SIG-M5 (cell line): ENCODE measurements around the gene BMF.
"Not testable (repeated sequence)": the region's sequence is repeated elsewhere in the genome, so short reads cannot be mapped to it uniquely, and the experiment has no call there.

Source experiments
- DNase-seq: peaks from one replicate; lab custom pipeline; 2025; lab: John Stamatoyannopoulos, UW

Gene BMF, protein sequence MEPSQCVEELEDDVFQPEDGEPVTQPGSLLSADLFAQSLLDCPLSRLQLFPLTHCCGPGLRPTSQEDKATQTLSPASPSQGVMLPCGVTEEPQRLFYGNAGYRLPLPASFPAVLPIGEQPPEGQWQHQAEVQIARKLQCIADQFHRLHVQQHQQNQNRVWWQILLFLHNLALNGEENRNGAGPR

DNA sequence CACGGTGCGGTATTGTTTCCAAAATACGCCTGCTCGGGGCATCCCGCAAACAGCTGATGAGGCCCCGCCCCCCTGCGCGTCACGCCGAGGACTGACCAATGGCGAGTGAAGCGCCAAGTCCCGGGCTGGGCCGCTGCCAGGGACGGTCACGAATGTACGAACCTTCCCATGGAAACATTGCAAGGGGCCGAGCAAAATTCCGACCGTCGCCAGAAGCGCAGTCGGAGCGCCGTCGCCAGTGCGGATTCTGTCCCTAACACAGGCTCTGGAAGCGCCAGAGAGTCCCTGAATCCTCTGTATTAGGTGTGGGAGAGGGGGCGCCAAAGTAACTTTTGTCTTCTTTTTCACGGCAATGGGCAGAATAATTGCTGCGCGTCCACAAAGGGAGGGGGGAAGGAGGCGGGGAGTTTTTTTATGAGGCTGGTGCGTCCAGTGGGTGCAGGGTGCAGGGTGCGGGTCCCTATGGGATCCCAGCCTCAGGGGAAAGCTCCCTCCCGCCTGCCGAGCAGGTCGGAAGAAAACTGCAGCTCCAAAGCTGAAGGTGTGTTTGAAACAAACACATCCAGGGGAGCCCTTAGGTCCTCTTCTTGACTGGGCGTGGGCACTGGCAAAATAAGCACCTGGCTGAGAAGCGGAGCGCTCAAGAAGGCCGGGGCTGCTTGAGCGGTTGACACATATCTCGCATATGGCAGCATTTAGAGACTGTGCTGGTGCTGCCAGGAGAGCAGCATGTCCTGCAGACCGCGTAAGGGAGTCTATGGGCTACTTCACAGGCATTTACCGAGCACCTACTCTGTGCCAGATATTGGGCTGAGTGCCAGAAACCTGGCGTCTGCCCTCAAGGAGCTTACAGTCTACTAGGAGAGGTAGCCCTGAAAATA is at the start of gene BMF:
Gene BMF (minus strand): TSS at position 25 of the 881 bp plus-strand sequence. CDS start 2,793 bp downstream, outside the sequence.
- peak; percentile 86 for DNase-seq

DNA sequence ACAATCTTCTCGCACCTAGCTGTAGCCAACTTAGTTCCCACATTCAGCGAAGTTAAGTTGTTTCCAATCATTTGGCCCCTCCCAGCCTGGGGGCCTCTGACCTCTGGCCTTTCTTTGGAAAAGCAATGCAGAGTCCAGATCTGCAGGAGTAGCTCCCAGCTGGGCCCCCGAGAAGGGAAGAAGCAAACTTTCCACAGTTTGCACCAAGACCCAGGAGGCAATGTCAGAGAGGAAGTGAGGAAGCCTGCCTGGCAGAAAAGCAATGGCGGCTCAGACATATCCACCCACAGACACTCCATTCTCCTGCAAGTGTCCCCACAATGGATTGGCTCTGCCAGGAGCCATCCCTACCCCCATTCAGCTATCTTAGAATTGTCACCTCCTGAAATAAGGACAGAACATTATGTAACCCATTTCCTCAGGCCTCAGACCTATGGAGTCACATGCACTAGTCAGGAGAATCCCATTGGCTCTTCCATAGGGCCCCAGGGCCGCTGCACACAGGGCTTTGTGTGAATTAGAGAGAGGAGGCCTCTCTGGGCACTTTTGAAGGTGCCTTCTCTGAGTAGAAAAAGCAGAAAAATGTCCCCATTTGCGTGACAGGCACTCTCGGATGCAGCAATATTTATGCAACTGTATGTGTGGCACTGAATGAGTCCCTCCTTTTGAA is 49.2 kb upstream of the BMF start:
- DNase-seq: no peak

DNA sequence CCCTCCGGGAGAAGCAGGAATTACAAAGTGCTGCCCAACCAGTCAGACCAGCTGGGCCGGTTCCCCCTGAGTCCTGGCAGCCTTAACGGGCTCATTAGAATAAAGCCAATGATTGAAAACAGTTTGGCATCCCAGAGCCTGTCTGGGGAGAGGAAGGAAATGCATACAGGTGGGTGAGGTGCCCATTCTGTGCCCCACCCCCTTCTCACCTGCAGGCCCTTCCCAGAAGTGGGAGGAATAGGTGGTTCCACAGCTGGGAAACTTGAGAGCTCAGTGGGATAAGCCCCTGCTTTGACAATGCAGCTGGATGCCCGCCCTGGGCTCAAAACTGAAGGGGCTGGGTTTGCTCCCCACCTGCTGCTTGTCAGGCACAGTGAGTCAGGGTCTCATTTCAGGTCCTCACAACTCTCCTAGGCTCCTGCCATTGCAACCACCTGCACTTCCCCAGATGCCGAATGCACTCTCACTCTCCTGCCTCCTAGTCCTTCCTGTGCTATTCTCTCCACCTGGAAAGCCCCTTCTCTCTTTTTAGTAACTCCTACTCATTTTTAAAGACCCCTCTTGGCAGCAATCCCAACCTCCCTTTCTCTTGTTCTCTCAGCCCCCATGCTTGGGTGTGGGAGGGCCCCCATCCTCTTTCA is 46.7 kb upstream of the BMF start:
- no peak for DNase-seq

DNA sequence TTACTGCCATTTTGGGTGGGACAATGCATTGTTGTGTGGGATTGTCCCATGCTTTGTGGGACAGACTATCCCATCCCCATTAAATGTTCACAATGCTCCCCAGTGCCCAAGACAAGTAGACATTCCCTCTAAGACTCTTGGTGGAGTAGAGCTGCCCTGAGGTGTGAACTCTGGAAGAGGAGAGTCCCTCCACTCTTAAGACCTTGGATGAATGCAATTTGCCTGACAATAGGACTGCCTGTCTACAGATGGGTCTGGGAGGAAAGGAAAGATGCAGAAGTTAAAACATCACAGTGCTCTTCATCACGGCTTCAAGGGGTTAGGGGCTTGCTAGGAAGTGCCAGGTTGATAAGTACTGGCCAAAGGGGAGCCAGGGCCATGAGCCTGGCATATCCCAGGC is 46.1 kb upstream of the BMF start:
- not testable (repeated sequence) for DNase-seq

DNA sequence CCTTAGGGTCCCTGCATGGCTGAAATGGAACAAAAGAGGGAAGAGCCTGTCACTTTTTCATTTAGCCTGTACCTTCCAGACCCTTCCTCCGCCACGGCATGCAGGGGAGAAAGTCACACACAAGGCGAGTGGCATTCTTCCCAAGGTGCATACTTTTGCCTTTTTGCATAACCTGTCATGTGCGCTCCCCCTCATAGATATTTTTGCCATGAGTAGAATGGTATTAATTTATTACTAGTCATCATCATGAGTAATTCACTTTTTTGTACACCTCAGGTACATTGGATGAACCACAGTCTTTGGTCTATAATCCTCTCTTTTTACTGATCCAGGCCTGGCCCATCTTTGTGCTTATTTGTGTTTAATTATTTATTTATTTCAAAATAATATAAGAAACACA is 43.3 kb upstream of the BMF start:
- no peak for DNase-seq

DNA sequence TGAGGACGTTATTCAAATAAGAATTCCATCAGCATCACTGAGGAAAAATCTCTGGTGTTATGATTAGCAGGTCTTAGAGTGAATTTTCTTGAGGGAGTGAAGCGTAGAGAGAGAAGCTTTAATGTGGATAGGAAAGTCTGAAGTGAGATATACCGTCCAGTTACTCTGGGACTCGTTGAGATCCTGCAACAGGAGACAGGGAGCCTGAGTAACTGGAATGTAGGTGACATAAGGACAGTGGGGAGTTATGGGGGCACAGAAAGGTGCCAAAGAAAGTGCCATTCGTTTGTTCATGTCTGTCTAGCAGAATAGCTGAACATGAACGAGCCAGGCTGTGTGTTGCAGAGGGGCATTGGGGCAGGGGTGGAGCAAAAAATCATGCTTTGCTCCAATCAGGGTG is 42.8 kb upstream of the BMF start:
- DNase-seq: no peak

DNA sequence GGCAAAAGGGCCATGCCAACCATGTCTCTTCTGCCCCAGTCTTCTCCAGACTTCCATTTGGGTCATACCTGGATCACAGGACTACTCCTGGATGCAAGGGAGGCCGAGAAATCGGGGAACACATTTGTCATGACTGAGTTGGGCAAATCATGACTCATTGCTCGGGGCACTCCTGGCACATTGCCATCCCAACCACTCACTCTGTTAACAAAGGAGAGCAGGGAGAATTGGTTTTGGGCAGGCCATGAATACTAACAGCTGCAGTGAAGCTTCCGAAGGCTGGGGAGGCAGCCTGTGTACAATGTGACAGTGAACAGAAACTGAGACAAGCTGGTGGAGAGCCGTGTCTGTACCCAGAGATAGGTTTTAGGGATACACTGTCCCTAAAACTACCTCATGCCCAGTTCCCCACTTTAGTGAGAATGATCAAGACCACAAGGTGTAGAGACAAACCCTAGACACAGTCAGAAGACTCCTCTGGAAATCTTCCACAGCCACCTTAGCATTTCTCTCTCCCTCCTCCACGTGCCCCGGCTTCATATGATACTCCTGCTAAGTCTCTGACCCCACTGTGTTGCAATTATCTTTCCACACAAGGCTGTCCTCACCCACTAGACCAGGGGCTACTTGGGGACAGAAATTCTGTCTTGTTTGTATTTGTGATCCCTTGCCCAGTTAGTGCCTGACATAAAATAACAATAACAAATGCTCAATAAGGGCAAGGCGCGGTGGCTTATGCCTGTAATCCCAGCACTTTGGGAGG is 41.7 kb upstream of the BMF start:
- no peak for DNase-seq

DNA sequence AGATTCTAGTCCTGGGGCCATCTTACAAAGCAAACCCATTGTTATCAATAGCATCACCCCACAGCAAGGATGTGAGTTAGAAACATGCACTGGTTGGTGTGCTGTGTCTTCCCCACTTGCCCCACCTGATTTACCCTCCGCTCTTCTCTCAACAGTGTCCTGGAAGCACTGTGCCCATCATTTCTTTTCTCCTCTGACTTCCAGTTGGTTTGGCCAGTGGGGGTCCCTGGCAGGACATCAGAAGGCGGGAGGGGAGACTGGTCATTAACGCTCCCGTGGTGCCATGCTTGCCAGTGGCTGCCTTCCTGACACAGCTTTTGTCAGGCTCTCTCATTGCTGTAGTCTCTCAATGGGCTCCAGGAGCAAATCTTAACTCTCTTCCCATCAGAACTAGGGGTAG is 40.7 kb upstream of the BMF start:
- DNase-seq: no peak

DNA sequence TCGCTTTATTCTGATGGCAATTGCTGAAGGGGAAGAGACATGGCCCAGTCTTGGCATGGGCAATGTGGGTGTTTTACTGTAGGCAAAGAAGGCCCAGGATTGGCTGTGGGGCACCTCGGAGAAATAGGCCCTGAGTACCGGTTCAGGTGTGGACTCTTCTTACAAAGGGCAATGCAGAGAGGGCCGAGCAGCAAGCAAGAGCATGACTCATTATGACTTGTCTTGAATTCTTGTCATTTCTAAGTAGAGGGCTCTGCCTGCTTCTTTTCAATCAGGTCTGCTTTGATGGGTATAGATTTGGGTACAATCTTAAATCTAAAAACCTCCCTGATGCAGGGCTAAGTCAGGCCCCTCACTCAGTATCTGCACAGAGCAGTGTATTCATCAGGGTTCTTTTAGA is 37.4 kb upstream of the BMF start:
- DNase-seq: no peak

DNA sequence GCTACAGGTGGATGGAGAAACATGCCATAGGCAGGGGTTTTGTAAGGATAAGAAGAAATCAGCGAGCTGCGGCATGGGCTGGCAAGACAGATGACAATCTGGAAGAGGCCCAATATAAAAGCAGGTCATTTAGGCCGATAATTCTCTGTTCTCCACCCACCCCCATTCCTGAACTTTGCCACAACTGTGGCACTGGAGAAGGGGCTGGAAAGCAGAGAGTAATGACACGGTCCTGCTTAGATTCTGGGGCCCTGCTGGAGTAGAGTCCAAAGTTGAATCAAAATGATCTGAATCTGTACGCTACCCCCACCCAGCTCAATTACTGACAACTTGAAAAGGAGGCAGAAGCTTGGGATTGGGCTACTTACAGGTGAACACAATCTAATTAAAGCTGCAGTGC is 33.7 kb upstream of the BMF start:
- no peak for DNase-seq

DNA sequence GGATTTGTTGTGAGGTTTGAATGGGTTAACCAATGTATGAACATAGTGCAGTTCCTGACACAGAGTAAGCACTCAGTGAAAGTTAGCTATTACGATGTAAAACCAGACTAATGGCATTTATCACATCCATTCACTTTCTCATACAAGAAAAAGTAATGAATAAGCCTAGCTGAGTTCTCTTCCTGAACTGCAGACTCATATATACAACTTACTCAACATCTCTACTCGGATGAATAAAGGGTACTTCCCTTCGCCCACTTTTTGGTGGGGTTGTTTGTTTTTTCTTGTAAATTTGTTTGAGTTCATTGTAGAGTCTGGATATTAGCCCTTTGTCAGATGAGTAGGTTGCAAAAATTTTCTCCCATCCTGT is 29.5 kb upstream of the BMF start:
- DNase-seq: not testable (repeated sequence)

DNA sequence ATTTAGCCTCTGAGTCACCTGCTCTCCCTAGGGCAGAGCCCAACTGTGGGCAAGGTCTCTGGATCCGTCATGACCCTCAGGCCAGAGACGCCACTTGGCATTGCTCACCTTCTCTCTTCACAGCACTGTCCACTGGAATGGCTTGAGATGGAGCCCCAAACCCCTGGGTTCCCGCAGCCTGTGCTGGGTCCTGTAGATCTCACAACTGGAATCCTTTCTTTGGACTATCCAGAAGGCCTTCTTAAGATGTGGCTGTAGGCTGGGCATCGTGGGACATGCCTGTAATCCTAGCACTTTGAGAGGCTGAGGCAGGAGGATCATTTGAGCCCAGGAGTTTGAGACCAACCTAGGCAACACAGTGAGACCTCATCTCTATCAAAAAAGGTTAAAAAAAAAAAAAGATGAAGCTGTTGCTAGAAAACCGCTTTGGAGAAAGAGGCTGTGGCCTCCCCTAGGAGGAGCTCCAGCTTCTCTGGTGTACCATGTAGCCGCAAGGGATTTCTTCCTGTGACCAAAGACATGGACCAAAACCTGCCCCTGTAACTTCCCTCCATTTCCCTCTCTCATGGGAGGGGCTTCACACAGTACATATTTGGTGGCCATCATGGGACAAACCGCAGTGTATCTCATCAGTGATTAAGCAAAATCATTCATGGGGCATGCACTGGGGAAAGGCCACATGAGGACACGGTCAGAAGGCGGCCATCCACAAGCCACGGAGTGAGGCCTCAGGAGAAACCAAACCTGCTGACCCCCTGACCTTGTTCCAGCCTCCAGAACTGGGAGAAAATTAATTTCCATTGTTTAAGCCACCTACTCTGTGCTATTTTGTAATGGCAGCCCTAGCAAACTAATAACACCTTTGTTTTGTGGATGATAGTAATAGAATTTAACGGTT is 28.9 kb upstream of the BMF start:
- no peak for DNase-seq

DNA sequence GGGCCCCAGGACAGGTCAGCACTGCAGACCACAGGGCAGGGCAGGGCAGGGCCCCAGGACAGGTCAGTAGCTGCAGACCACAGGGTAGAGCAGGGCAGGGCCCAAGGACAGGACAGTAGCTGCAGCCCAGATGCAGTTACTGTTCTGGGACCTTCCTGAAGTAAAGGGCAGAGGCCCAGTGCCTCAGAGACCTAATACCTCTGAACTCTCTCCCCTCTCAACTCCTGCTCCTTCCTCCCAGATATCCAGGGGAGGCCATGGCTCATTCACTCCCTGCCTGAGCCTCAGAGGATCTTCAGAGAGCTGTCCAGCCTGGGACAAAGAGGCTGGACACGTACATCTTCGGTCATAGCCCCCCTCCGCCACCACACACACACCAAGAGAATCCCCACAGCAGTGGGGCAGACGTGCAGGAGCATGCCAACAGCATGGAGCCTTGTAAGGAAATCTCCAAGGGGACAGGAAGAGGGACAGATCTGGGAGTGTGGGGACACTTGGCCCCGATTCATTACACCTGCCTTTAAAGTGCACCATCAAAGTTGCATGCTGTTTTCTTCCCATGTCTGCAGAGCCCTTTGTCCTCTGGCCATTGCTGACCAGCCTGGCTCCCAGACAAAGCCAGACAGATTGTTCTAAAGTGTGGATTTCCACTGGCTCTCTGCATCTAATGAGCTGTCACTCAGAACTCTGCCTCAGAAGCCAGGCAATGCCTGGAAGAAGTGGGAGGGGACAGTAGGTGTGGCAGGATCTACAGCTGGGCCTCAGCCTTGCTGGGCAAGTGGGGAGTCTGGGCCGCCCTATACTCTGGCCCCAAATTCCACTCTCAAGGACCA is 28.0 kb upstream of the BMF start:
- no peak for DNase-seq

DNA sequence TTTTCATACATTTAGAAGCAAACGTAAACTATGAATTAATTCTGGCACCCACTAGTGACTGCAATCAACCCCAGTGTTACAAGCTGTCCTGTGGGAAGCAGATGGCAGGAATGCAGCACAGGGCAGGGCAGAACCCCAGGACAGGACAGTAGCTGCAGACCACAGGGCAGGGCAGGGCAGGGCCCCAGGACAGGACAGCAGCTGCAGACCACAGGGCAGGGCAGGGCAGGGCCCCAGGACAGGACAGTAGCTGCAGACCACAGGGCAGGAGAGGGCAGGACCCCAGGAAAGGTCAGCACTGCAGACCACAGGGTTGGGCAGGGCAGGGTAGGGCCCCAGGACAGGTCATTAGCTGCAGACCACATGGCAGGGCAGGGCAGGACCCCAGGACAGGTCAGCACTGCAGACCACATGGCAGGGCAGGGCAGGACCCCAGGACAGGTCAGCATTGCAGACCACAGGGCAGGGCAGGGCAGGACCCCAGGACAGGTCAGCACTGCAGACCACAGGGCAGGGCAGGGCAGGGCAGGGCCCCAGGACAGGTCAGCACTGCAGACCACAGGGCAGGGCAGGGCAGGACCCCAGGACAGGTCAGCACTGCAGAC is 27.3 kb upstream of the BMF start:
- not testable (repeated sequence) for DNase-seq

DNA sequence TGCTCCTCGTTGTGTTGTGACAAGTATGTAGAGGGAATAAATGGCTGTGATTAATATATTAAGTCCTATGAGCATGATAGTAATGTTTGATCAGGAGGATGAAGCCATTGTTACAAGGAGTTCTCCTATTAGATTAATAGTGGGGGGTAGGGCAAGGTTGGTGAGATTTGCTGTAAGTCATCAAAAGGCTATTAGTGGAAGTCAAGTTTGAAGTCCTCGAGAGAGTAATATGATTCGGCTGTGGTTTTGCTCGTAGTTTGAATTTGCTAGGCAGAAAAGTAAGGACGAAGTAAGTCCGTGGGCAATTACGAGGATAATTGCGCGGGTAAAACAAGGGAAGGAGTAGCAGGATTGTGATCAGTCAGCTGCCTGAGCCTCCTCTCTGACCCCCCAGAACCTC is 26.2 kb upstream of the BMF start:
- DNase-seq: no peak

DNA sequence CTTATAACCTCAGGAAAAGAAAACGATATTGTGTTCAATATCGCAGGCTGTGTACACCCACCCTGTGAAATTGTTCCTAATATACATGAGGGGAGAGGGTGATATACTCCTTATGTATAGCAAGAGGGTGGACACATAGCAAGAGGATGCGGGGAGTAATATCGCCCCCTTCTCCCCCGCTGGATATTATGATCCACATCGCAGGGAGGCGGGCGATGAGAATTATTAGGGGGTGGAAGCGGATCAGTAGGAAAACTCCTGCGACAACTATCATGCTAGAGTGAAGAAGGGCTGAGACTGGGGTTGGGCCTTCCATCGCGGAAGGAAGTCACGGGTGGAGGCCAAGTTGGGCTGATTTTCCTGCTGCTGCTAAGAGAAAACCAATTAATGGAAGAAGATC is 24.9 kb upstream of the BMF start:
- no peak for DNase-seq

DNA sequence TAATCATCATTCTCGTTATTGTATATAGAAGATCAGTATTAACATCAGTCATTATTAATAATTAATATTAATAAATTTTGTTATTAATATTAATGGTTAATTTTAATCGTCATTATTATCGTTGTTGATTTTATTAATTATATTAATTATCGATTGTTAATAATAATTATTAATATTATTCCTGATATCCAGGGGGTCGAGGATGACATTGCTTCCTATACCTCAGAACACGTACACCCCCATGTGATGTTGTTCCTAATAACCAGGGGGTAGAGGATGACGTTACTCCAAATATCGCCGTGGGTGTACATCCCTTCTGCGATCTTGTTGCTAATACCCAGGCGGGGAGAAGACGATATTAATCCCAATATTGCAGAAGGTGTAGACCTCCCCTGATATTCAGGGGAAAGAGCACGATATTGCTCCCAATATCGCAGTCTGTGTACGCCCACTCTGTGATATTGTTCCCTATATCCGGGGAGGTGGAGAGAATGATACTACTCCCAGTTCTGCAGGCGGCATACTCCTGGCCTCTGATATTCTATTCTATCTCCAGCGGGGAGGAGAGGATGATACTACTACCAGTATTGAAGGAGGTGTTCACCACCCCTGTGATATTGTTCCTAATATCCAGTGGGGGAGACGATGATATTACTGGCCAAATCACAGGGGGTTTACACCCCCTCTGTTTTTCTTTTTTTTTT is 22.3 kb upstream of the BMF start:
- no peak for DNase-seq

DNA sequence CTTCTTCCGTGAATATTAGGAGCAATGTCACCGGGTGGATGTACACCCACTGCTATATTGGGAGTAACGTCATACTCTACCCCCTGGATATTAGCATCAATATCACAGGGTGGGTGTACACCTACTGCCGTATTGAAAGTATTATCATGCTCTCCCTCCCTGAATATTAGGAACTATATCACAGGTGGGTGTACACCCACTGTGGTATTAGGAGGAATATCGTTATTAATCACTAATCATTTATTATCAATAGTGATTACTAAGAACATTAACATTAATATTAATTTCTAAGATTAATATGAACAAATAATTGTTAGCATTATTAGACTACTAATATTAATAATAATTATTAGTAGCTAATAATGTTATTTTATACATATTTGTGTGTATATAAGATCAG is 21.4 kb upstream of the BMF start:
- no peak for DNase-seq
